NCI-H1092 treated with DMSO at 0.1 percent for 48 hours (cell line): ENCODE measurements around the gene NSF.
"Not testable (repeated sequence)": the region's sequence is repeated elsewhere in the genome, so short reads cannot be mapped to it uniquely, and the experiment has no call there.

Experiments
- DNase-seq: peaks from one replicate; lab custom pipeline; 2025; lab: John Stamatoyannopoulos, UW

NSF gene

GRCh38 chr17:46590157-46591146 lies at the start of gene NSF:
TSS of gene NSF (plus strand) at chr17:46590669. CDS start at chr17:46590776, 107 bp downstream.
- DNase-seq: not testable (repeated sequence)

DNA sequence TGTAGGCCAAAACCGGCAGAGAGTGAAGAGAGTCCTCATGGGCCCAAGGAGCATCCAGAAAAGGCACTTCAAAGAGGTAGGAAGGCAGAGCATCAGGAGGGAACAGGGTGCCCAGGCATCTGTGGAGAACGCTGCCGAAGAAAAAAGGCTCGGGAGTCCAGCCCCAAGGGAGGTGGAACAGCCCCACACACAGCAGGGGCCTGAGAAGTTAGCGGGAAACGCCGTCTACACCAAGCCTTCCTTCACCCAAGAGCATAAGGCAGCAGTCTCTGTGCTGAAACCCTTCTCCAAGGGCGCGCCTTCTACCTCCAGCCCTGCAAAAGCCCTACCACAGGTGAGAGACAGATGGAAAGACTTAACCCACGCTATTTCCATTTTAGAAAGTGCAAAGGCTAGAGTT lies 41.9 kb upstream of the NSF start:
- not testable (repeated sequence) for DNase-seq

GRCh38 chr17:46559155-46559554 lies 31.3 kb upstream of the NSF start:
- not testable (repeated sequence) for DNase-seq

DNA sequence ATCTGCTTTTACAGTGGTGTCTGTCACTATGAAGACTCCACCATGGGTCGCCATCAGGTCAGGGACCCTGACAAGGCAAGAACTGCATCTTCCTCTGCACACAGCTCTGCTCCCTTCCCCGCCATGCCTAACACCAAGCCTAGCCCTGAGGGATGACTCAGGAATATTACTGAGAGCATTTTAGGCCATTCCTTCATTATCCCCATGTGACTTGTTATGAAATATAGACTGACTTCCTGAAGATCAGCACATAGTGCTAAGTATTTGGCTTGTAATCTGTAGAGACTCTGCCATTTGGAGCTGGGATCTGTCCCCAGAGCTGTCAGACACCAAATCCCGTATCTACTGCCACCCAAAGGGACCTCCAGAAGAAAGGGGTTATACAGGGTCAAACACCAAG lies 30.4 kb upstream of the NSF start:
- DNase-seq: not testable (repeated sequence)

GRCh38 chr17:46566284-46566683 lies 24.2 kb upstream of the NSF start:
- not testable (repeated sequence) for DNase-seq

DNA sequence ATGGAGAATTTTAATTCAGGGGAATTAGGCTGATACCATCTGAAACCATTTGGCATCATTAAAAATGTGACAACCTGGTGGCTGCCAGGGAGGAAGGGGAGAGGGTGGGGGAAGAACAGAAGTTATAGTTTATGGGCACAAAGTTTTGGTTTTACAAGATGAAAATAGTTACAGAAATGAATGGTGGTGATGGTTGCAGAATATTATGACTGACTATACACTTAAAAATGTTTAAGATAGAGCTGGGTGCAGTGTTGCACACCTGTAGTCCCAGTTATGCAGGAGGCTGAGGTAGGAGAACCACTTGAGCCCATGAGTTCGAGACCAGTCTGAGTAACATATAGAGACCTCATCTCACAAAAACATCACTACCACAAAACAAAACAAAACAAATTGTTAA lies 23.5 kb upstream of the NSF start:
- DNase-seq: not testable (repeated sequence)

- DNase-seq: not testable (repeated sequence)
Observed at GRCh38 chr17:46571796-46572195, 18.7 kb upstream of the NSF start.

DNA sequence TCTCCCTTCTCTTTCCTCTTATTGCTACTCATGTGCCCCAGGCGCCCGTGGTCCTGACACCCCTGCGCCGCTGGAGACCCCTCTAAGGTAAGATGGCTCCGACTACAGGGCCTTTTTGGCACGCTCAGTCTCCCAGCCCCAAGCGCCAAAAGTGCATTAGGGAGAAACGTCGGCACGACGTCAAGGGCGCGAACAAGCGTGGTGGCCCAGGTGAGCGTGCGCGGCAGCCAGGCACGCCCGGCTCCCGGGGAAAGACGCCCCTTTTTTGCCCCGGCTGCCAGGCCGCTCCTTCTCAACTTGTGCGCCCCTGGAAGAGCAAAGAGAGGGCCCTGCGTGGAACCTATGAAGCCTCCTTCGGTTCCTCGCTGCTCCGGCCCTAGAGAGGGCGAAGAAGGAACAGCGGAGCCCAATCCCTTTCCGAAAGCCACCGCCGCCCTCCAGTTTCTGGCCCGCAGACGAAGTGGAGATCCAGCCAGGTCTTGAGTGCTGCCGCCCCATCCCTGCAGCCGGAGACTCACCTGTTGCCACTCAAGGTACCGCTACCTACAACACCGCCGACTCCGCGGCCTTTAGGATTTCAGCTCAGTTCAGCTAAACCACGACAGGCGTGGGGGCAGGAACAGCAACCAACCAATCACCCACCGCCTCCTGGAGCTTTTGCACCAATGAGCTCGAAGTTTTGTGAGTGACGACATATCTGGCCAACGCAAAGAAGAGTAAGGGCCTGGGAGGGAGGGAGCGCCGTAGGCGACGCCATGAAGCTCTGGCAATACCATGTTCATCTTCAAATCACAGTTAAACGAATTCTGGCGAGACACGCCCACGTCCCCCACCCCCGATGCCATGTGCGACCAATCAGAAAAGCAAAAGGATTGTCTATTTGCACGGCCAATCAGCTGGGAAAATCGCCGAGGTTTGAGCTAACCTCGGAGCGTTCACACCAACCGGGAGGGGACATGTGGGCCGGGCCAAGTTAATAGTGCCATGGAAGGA lies 11.1 kb upstream of the NSF start, which contains the start of gene ARL17A:
ARL17A (minus strand) TSS at position 609 of the 993 bp plus-strand sequence. CDS start 3,369 bp downstream, outside the sequence.
- not testable (repeated sequence) for DNase-seq

DNA sequence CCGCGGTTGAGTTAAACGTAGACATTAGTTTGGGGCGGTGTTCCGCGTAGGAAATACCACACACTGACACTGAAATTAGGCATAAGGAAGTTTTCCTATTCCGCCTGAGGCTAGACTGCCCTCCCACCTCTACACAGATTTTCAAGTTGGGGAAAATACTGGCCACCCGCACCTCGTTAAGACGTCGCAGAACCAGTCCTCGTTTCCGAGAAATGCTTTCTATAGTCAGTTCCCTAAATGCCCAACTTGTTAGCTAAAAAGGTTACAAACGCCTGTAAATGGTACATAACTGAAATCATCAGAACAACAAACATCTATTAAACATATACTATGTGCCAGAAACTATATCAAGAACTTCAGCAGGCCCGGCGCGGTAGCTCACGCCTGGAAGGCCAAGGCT lies 10.4 kb upstream of the NSF start:
- DNase-seq: not testable (repeated sequence)

GRCh38 chr17:46585444-46585843 lies 5.0 kb upstream of the NSF start:
- DNase-seq: not testable (repeated sequence)

GRCh38 chr17:46591332-46591731 lies 863 bp downstream of the NSF start:
- not testable (repeated sequence) for DNase-seq

DNA sequence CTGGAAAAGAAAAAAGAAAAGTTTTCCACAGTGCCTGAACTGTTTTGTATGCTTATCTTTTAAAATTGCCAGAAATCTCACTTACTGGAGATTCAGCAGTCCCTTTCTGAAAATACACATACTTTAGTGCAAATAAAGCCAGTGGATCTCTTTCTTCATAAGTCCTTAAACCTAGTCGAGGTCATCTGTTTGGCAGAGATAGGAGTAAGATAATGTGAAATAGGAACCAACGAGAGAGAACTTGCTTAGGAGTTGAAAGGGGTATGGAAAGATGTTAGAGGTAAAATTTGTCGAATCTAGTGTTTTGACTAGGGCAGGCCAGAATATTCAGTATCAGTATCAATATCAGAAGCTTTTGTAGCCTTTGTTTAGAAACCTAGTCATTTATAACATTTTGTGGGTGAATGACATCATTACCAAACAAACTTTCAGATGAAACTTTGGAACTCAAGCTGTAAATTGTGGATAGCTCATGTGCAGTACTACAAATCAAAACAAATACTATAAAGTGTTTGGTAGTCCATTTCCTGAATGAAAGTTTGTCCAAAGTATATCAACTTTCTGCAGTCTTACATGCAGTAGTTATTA lies 8.0 kb downstream of the NSF start:
- DNase-seq: not testable (repeated sequence)

GRCh38 chr17:46600767-46601166 lies 10.3 kb downstream of the NSF start:
- not testable (repeated sequence) for DNase-seq

DNA sequence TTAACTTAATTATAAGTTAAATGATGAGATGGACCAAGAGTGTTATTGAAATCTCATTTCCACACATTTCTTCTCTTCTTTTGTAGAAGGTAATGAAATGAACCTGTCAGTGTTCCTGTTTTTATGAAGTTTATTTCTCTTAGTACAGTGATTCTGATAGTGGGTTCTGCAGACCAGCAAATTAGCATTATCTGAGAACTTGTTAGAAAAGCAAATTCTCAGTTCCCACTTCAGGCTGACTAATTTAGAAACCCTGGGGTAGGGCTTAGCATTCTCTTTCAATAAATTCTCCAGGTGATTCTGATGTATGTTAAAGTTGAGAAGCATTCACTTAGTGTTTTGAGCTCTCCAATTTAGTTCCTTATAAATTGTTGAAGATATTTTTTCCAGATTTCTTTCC lies 12.7 kb downstream of the NSF start:
- DNase-seq: not testable (repeated sequence)

- not testable (repeated sequence) for DNase-seq
Observed at GRCh38 chr17:46611304-46611703, 20.8 kb downstream of the NSF start.

DNA sequence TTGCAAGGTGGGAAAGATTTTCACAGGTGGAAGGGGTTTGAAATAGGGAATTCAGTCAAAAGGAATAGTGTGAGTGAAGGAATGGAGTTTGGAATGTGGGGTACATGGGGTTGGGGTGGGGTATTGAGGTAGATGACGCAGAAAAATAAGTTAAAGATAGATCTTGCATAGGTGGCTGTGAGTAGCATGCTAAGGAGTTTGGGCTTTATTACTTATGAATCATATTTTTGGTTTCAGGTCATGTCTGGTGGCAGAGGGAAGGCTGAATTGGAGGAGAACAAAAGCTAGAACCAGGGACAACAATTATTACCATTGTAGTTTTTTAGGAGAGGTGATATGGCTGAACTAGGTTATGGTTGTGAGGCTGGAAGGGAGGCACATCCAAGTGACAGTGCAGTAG lies 23.4 kb downstream of the NSF start:
- DNase-seq: not testable (repeated sequence)

DNA sequence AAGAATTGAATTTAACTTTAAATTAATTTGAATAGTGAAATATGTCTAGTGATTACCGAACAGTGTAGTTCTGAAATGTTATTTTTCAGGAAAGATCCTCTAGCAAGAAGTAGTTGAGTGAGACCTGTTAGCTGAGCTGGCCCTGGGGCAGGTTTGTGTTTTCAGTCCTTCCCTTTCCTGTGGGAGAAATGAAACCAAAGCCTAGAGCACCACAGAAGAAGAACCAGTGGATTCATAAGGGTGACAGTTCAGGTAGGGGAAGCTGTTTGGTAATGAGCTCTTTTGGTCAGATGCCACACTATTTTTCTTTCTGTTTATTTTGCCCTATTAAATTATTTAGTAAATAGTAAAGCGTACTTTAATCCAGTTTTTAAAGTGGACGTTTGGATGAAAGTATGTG lies 26.7 kb downstream of the NSF start:
- DNase-seq: not testable (repeated sequence)

GRCh38 chr17:46618975-46619374 lies 28.5 kb downstream of the NSF start:
- DNase-seq: not testable (repeated sequence)

- DNase-seq: not testable (repeated sequence)
Observed at GRCh38 chr17:46623790-46624189, 33.3 kb downstream of the NSF start.

DNA sequence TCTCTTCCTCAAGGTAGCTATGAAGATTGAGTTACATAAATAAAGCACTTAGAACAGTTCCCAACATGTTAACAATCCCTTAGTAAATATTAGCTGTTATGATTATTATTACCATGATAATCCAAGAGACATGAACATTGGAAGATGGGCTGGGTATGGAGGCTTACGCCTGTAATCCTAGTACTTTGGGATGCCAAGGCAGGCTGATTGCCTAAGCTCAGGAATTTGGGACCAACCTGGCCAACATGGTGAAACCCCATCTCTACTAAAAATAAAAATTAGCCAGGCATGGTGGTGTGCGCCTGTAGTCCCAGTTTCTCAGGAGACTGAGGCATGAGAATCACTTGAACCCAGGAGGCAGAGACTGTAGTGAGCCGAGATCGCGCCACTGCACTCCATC lies 34.3 kb downstream of the NSF start:
- not testable (repeated sequence) for DNase-seq

DNA sequence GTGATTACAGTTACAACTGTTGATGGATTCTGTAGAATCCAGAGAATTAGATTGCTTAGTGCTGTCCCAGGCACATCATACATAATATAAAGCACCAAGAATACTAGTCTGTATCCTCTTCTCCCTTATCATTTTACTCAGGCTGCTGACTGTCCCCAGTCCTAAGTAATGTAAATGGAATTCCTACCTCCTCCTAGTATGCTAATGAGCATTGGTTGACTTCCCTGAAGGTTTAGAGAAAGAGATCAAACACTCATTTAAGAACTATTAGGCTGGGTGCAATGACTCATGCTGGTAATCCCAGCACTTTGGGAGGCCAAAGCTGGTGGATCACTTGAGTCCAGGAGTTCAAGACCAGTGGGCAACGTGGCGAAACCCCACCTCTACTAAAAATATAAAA lies 37.0 kb downstream of the NSF start:
- DNase-seq: not testable (repeated sequence)
